Tibial nerve (tissue), 4 donors: Measurements from ENCODE around the gene RTP3. TPM values are rescaled to one million over a fixed set of nuclear protein-coding genes. Genes with fewer than 3 reads are reported as not detected.

Experiments
- DNase-seq, 2 donors: peaks; one replicate each; pipeline ENCODE4 v3.0.0-alpha.2; 2019; ENCODE audit warnings: low spot score in 2 of 2
- H3K27ac ChIP-seq, 4 donors: fragments of 200-600 bp; sonication (generic) in 3 of 4; one replicate each; pipeline ENCODE4 v1.5.1; 2017 to 2019; ENCODE audit warnings: mild to moderate bottlenecking in 1 of 4
- H3K27me3 ChIP-seq, 2 donors: fragments of 200-600 bp; sonication (generic) in 1 of 2; one replicate each; pipeline versions ENCODE4 v1.5.1 to v1.6.0; 2017 to 2019
- H3K36me3 ChIP-seq, 3 donors: fragments of 200-600 bp; sonication (generic); one replicate each; pipeline ENCODE4 v1.5.1; 2018 to 2019
- H3K4me1 ChIP-seq, 4 donors: fragments of 200-600 bp; sonication (generic) in 3 of 4; one replicate each; pipeline ENCODE4 v1.5.1; 2017 to 2019
- H3K4me3 ChIP-seq, 4 donors: fragments of 200-600 bp; sonication (generic) in 3 of 4; one replicate each; pipeline ENCODE4 v1.5.1; 2017 to 2019; ENCODE audit warnings: mild to moderate bottlenecking in 1 of 4, moderate library complexity in 1 of 4
- H3K9me3 ChIP-seq, 4 donors: fragments of 200-600 bp; sonication (generic) in 3 of 4; one replicate each; pipeline ENCODE4 v1.5.1; 2017 to 2019
- CTCF ChIP-seq, 5 experiments: fragments of 200-600 bp in 3 of 5; fragments of 450-650 bp in 2 of 5; sonication (generic) in 3 of 5; IDR thresholded peaks; one replicate each; pipeline ENCODE4 v1.5.1; 2016 to 2019; ENCODE audit warnings: antibody characterized with exemption in 5 of 5, mild to moderate bottlenecking in 3 of 5, moderate library complexity in 2 of 5
- EP300 ChIP-seq, 2 donors: sonication (generic); formaldehyde crosslinking; IDR thresholded peaks; one replicate each; pipeline ENCODE4 v1.6.1; 2017; ENCODE audit warnings: antibody characterized with exemption in 2 of 2, mild to moderate bottlenecking in 1 of 2
- POLR2A ChIP-seq, 2 donors: fragments of 450-650 bp; IDR thresholded peaks; one replicate each; pipeline ENCODE4 v1.6.1; 2017; ENCODE audit warnings: antibody characterized with exemption in 2 of 2, mild to moderate bottlenecking in 2 of 2, moderate library complexity in 2 of 2
- WGBS, 2 donors: methylation state at CpG; one replicate each; pipeline ENCODE4 v1.1.5; 2018; 5-methylcytosine and 5-hydroxymethylcytosine counted together
- total RNA-seq, 4 donors: library from RNA; depleted of rRNA; stranded (reverse); fragments of >200 nt; gene quantifications; one replicate each; pipeline ENCODE4 v1.1.0, GENCODE V29; 2016

RTP3 gene
- total RNA-seq, 4 donors from 2014 or later, result not detected

GRCh38 chr3:46465196-46465520 is 32.6 kb upstream of the RTP3 start:
- TF ChIP-seq POLR2A (IDR thresholded peaks at IDR 0.05) (no peak), EP300 (IDR thresholded peaks at IDR 0.05) (no peak), CTCF (IDR thresholded peaks at IDR 0.05) (no peak)
- Histone ChIP-seq H3K4me1 (peaks cover 0 to 16% (median 0%) of the 10 kb centered on the region in 4 donors), H3K27me3 (peaks cover 0 to 32% of the 10 kb centered on the region in 2 donors), H3K4me3 (no peak overlapping the region), H3K36me3 (no peaks in the 10 kb centered on the region), H3K9me3 (no peaks in the 10 kb centered on the region), H3K27ac (no peak overlapping the region)
- 48% methylated on average over 2 of the region's 2 CpGs for WGBS, 2 donors
- no peak for DNase-seq

- peaks cover 0 to 32% of the 10 kb centered on the region in 2 donors for H3K27me3 ChIP-seq
- H3K9me3 ChIP-seq, result no peaks in the 10 kb centered on the region
- no peaks in the 10 kb centered on the region for H3K36me3 ChIP-seq
- H3K4me3 ChIP-seq, result no peak overlapping the region
- no peak for DNase-seq
- no peak overlapping the region for H3K27ac ChIP-seq
- TF ChIP-seq CTCF (IDR thresholded peaks at IDR 0.05) (no peak), POLR2A (IDR thresholded peaks at IDR 0.05) (no peak), EP300 (IDR thresholded peaks at IDR 0.05) (no peak)
- peaks cover 0 to 16% (median 0%) of the 10 kb centered on the region in 4 donors for H3K4me1 ChIP-seq
Measured at GRCh38 chr3:46466273-46466672, 31.5 kb upstream of the RTP3 start.

GRCh38 chr3:46466871-46467403 is 30.8 kb upstream of the RTP3 start:
- peaks cover 0 to 16% (median 0%) of the 10 kb centered on the region in 4 donors for H3K4me1 ChIP-seq
- H3K36me3 ChIP-seq, result no peaks in the 10 kb centered on the region
- no peak for DNase-seq
- TF ChIP-seq EP300 (IDR thresholded peaks at IDR 0.05) (no peak), CTCF (IDR thresholded peaks at IDR 0.05) (no peak), POLR2A (IDR thresholded peaks at IDR 0.05) (no peak)
- H3K4me3 ChIP-seq, result no peak overlapping the region
- 55 to 65% methylated on average over 1 of the region's 1 CpG for WGBS, 2 donors
- H3K27ac ChIP-seq, result no peak overlapping the region
- peaks cover 0 to 32% of the 10 kb centered on the region in 2 donors for H3K27me3 ChIP-seq
- H3K9me3 ChIP-seq, result no peaks in the 10 kb centered on the region

- 91% methylated on average over 4 of the region's 4 CpGs for WGBS, 2 donors
- Histone ChIP-seq H3K36me3 (no peaks in the 10 kb centered on the region), H3K27me3 (peaks cover 0 to 28% of the 10 kb centered on the region in 2 donors), H3K4me3 (no peak overlapping the region), H3K4me1 (peaks cover 0 to 16% (median 0%) of the 10 kb centered on the region in 4 donors), H3K9me3 (no peaks in the 10 kb centered on the region), H3K27ac (no peak overlapping the region)
- DNase-seq, result no peak
- no peak for TF ChIP-seq CTCF (IDR thresholded peaks at IDR 0.05)
- no peak for TF ChIP-seq EP300 (IDR thresholded peaks at IDR 0.05)
- no peak for TF ChIP-seq POLR2A (IDR thresholded peaks at IDR 0.05)
Measured at GRCh38 chr3:46467562-46467961, 30.2 kb upstream of the RTP3 start.

- DNase-seq, result no peak
Measured at GRCh38 chr3:46468753-46469600, 28.8 kb upstream of the RTP3 start.

More at GRCh38 chr3:46468753-46469600, 28.8 kb upstream of the RTP3 start:
- Histone ChIP-seq H3K36me3 (no peaks in the 10 kb centered on the region), H3K27ac (no peak overlapping the region), H3K9me3 (no peaks in the 10 kb centered on the region), H3K4me3 (no peak overlapping the region), H3K27me3 (peaks cover 0 to 14% of the 10 kb centered on the region in 2 donors), H3K4me1 (peaks cover 0 to 16% (median 0%) of the 10 kb centered on the region in 4 donors)
- no peak for TF ChIP-seq EP300 (IDR thresholded peaks at IDR 0.05)
- no peak for TF ChIP-seq CTCF (IDR thresholded peaks at IDR 0.05)
- TF ChIP-seq POLR2A (IDR thresholded peaks at IDR 0.05), result no peak
- 79 to 84% methylated on average over 6 of the region's 6 CpGs for WGBS, 2 donors
